NCI-H187 treated with DMSO at 0.1 percent for 48 hours (cell line): Measurements from ENCODE around the gene SOX4.
"Not testable (repeated sequence)": the region's sequence is repeated elsewhere in the genome, so short reads cannot be mapped to it uniquely, and the experiment has no call there.

Source experiments
- DNase-seq: peaks from one replicate; lab custom pipeline; 2025; lab: John Stamatoyannopoulos, UW

SOX4 gene

GRCh38 chr6:21593412-21593926, at the start of gene SOX4:
SOX4 (plus strand) TSS chr6:21593751; CDS start chr6:21594535, 784 bp downstream.
- peak; percentile 94 for DNase-seq

- not testable (repeated sequence) for DNase-seq
These were observed 41.3 kb upstream of the SOX4 start for GRCh38 chr6:21552286-21552685.

- no peak for DNase-seq
These were observed 39.3 kb upstream of the SOX4 start for GRCh38 chr6:21554286-21554685.

GRCh38 chr6:21555197-21555596, 38.4 kb upstream of the SOX4 start:
- DNase-seq = no peak

GRCh38 chr6:21556511-21556910, 37.0 kb upstream of the SOX4 start:
- no peak for DNase-seq

- DNase-seq = no peak
These were observed 36.4 kb upstream of the SOX4 start for GRCh38 chr6:21556968-21557721.

- peak; percentile 96 for DNase-seq
These were observed 34.3 kb upstream of the SOX4 start for GRCh38 chr6:21559238-21559637.

GRCh38 chr6:21560249-21560648, 33.3 kb upstream of the SOX4 start:
- DNase-seq = no peak

GRCh38 chr6:21565431-21565830, 28.1 kb upstream of the SOX4 start:
- DNase-seq = no peak

GRCh38 chr6:21578523-21578922, 15.0 kb upstream of the SOX4 start:
- DNase-seq = no peak

GRCh38 chr6:21582651-21583050, 10.9 kb upstream of the SOX4 start:
- no peak for DNase-seq

- DNase-seq = no peak
These were observed 7.3 kb upstream of the SOX4 start for GRCh38 chr6:21586300-21586699.

- no peak for DNase-seq
These were observed 6.8 kb upstream of the SOX4 start for GRCh38 chr6:21586740-21587178.

GRCh38 chr6:21587179-21587960, 6.2 kb upstream of the SOX4 start:
- DNase-seq = no peak

GRCh38 chr6:21587961-21588480, 5.5 kb upstream of the SOX4 start:
- no peak for DNase-seq

GRCh38 chr6:21588481-21589351, 4.8 kb upstream of the SOX4 start:
- DNase-seq = no peak

GRCh38 chr6:21589352-21590345, 3.9 kb upstream of the SOX4 start:
- peak; percentile 59 for DNase-seq

GRCh38 chr6:21590346-21590745, 3.2 kb upstream of the SOX4 start:
- DNase-seq = no peak

- DNase-seq = no peak
These were observed 2.1 kb upstream of the SOX4 start for GRCh38 chr6:21591446-21591845.

- no peak for DNase-seq
These were observed 598 bp upstream of the SOX4 start for GRCh38 chr6:21592953-21593352.
